ENCODE results near the gene CTDP1.

CTDP1 gene

DNA sequence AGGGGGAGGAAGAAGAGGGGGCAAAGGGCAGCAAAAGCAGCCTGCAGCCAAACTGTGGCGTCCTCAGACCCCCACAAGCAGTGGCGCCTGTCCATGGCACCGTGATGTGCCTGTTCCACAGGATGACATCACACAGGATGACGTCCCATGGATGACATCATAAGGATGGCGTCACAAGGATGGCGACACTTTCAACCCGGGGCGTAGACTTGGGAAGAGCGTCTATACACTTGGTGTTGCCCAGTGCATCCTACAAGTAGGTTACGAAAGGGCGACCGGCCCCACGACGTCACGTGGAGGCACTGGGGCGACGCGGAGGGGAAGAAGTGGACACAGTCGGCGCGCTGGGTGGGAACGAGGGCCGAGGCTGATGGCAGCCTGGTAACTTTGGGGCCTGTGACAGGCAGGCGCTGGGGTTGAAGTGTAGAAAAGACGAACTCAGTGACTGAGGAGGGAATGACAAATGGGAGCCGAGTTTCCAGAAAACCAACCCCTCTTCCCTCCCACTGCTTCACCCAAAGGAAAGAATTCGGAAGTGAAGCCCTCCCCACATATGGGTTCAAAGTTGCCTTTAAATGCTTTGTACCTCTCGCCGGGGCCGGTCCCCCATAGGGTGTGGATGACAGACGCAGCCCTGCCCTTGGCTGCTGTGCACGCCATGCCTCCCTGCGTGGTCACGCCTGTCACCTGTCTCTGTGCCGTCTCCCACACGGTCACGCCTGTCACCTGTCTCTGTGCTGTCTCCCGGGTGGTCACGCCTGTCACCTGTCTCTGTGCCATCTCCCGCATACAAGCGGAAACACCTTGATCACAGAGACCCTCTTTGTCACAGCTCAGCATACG, 104.7 kb downstream of the CTDP1 start:
- no peak for DNase-seq (ENCODE audit: low read depth in 2 of 2)

DNA sequence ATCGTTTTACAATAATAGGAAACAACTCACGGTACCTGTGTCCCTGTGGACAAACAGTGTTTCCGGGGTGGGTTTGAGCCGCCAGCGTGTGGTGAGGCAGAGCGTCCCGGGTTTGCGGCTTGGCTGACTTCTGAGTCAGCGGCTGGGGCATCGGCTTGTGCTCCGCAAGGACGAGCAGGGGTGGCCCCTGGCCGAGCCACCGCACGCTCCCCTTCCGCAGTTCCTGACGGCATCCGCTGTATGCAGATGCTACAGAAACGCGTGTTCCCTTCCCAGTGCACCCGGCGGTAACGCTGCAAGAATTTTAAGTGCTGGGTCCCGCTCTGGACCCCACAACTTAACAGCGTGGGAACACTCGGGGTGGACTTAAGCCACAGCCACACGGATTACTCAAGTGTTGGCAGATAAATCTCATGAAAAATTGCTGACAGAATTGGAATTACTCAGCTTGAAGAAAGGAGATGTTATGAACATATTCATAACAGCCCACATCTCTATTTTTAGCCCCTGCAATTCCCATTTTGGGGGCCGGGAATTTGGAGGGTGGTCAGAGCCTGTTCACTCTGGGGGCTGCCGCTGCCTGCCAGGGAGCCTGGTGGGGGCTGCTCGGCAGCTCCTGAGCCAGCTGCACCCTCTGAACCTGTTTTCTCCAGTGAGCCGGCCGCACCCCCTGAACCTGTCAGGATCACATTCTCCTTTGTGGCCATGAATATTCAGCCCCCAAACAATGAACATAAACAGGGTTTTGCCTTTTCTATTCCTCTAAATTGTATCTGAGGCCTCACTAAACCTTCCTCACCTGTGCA, 105.6 kb downstream of the CTDP1 start:
- DNase-seq (ENCODE audit: low read depth in 2 of 2) = no peak

DNA sequence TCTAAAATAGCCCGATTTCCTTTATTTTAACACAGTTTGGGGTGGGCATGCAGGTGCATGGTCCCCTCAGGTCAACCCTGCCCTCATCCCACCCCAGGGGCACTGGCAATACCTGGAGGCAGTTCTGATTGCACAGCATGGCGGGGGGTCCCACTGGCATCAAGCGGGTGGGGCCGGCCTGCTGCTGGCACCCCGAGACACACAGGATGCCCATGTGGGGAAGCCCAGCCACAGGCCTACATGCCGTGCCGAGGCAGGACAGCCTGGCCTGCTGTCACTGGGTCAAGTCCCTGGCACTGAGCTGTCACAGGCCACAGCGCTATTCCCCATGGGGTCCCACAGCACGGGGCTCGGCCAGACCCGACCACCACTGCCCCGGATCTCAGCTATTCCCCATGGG, 106.2 kb downstream of the CTDP1 start:
- DNase-seq (ENCODE audit: low read depth in 2 of 2) = no peak

DNA sequence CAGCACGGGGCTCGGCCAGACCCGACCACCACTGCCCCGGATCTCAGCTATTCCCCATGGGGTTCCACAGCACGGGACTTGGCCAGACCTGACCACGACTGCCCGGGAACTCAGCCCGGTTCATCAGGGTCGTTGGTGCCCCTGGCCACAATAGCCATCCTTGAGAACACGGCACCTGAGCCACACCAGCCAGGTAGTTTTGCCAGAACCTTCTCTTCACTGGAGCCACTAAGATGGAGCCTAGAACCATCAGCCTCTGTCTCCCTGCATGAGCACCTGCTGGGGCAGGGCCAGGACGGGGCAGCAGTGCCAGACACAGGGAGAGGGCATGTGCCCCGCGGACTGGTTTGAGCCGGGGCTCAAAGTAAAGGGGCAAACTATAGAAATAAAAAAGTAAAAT, 106.7 kb downstream of the CTDP1 start:
- DNase-seq (ENCODE audit: low read depth in 2 of 2) = no peak

DNA sequence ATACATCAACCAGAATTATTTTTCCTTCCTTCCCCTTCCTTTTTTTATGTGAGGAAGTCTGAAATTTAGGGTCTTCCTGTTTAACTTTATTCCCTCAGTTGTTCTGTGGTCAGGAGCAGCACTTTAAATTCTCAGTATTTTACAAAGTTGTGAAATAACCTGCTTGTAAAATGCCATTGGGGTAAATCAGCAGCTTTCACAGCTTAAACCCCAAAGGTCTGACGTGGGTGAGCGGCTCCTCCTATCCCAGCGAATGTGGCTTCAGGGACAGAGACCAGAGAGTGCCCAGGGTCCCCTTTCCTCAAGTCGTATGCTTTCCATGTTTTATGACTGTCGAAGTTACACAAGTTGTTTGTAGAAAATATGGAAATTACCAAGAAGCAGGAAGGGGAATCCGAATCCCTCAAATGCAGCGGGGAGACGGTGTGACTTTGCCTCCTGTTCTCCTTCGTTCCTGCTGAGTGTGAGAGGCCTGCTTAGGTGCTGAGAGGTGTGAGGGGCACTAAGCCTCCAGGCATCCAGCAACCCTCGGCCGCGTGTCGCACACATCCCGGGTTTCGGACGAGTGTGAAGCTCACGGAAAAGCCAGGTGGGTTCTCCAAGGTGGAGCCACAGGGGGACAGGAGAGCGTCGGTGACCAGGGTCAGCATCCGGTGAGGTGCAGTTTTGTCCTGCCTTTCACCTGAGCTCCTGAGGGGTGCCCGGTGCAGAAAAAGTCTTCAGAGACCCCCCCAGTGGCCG, 107.4 kb downstream of the CTDP1 start:
- DNase-seq (ENCODE audit: low read depth in 2 of 2) = no peak

DNA sequence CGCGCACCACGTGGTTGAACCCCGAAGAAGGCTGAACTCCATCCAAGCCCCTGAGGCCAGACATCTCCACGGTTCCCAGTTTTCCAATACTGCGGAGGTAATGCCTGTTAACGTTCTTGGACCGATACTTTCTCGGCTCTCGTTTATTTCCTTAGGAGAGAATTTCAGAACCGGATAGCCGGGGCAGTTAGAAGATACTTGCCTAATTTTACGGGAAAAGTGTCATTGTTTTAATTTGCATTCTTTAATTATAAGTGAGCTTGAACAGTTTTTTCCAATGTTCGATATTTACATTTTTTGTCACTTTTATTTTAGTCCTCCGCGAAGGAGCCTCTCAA, 107.9 kb downstream of the CTDP1 start:
- DNase-seq (ENCODE audit: low read depth in 2 of 2) = no peak

DNA sequence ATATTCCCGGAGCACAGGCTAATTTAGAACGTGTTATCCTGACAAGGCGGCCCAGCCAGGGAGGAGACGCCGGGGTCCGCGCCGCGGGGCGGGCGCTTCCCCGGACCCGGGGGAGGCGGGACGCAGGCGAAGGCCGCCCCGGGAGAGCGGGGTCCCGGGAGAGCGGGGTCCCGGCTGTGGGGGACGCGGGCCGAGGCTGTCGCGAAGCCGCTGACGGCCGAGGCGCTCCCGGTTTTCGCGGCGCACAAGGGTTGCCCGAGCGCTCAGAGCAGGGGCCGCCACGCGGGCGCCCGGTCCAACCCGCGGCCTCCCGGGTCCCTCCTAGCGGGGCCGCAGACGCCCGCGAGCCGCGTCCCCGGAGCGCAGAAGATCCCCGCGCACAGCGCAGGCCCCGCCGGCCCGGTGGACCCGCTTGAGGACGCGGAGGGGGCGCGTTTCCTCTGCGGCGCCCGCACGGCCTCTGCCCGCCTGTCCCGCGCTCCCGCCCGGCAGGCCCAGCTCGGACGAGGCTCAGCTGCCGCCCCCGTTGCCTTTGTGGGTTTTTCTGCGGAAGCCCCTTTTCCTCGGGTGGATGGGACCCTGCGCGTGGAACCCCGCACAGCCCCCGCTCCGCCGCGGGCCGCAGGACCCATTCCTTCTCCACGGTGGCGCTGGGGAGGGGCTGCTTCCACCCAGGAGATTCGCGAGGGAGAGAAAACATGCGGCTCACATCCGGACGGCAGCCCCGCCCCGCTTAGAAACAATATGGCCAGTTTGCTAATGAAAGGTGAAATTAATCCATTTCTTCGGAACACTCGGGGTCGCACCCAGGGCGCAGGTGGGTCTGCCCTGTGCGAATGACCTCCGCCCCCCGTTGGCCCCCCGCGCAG, 108.5 kb downstream of the CTDP1 start:
- no peak for DNase-seq (ENCODE audit: low read depth in 2 of 2)

DNA sequence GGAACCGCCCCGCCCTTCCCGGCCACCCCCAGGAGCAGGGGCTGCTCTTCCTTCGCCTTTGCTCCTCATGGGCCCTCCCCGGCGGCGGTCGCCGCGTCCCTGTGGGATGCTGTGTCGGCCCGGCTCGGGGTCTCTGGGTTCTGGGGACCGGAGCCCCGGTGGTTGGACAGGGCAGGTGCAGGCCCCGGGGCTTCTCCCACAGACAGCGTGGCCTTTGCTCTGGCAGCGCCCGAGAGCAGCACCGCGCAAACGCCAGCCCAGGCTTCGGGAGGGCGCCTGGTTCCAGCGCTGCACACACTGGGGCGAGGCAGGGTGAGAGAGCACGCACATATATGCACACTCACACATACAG, 109.1 kb downstream of the CTDP1 start:
- no peak for DNase-seq (ENCODE audit: low read depth in 2 of 2)

DNA sequence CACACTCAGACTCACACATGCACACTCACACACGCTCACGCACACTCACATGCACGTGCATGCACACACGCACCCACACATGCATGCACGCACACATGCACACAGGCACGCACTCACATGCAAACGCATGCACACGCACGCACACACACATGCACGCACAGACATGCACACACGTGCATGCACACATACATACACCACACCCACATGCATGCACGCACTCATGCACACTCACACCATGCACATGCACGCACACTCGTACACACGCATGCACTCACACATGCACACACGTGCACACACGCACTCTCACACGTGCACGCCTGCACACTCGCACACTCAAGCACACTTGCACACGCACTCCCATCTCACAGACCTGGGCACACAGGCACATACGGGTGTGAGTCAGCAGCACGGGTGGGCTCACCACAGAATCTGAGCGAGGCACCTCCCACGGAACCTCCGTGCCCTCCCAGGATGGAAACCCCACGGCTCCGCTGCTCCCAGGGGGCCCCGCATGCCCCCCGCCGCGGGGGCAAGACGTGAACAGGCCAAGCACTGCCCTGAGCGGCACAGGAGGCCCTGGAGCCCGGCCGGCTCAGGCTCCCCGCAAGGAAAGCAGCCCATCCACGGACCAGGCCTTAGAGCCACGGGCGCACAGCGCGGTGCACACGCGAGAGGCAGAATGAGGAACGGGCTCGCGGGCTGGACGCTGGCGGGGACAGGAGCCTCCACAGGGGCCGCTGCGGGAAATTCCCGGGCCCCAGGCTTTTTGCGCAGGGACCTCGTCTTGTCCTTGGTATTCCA, 109.7 kb downstream of the CTDP1 start:
- no peak for DNase-seq (ENCODE audit: low read depth in 2 of 2)

DNA sequence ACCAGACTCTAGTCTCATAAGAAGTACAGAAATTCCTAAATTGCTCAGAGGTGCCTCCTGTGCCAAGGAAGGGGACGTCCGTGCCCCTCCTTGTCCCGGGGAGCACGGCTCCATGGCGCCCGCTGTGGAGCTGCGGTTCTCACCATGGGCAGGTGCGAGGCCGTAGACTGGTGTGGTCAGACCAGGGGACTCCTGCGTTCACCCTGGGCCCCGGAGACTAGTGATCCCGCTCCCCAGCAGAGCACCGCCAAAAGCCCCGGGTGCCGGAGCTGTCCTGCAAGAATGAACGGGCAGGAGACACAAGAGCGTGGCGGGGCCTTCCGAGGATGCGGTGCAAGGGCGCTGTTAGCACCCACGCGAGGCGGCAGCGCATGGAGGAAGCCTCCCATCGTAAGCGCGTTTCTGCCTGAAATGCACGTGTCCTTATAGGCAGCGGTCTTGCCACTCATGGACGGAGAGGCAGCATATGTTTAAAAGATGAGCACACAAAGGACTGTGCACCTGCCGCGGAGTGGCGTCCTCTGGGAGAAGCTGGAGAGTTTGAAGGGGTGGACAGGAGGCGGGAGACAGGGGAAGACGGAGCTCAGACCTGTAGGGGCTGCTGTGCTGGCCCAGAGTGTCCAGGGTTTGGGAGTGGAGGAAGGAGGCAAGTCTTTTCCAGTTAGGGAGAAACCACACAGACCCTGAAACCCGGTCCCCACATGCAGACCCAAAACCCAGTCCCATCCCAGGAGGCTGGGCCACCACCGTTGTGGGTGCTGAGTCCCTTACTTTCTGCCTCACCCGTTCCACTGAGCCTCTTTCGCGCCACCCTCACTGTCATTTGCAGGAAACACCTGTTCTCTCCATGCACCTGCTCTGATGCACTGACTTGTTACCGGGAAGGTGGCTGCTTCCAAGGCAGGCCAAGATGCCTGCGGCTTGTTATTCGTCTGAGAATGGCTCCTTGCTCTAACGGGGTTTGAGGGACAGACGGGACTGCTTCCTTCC, 110.6 kb downstream of the CTDP1 start:
- no peak for DNase-seq (ENCODE audit: low read depth in 2 of 2)

DNA sequence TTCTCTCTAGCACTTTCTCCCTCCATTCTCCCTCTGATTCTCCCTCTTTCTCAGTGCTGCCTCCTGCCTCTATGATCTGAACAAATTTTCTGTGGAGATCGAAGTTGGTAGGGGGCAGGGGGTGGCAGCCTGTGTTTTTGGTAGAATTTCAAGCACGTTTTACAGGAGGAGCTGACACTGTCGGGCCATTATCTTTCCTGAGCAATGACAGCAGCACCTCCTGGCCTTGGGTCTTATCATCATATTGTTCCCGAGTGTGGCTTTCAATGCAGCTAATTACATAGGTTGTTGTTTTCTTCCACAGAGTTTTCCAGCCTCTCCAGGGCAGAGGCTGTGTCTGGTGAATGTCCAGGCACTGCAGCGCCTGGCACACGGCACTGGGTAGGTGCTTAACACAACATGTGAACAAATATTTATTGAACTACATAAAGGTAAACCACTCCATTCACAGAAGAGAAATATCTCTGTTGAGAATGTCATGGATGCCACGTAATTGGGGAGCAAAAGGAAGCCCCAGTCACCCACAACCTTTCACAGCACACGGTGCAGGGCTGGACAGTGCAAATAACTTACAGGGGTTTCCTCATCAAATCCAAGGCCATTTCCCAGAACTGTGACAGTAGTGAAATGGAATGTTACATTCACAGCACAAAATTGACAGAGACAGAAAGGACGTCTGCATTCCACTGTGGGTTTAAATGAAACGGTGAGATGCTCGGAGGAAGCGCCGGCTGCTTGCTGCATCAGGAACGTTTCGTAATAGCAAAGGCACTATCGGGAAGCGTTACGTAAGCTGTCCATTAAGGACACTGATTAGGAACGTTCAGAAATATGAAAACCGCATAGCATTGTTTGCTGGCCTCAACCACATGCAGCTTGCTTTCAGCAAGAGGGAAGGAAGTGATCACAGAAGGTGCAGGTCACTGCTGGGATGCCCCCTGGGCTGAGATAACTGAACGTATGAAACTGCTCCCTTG, 111.7 kb downstream of the CTDP1 start:
- no peak for DNase-seq (ENCODE audit: low read depth in 2 of 2)

DNA sequence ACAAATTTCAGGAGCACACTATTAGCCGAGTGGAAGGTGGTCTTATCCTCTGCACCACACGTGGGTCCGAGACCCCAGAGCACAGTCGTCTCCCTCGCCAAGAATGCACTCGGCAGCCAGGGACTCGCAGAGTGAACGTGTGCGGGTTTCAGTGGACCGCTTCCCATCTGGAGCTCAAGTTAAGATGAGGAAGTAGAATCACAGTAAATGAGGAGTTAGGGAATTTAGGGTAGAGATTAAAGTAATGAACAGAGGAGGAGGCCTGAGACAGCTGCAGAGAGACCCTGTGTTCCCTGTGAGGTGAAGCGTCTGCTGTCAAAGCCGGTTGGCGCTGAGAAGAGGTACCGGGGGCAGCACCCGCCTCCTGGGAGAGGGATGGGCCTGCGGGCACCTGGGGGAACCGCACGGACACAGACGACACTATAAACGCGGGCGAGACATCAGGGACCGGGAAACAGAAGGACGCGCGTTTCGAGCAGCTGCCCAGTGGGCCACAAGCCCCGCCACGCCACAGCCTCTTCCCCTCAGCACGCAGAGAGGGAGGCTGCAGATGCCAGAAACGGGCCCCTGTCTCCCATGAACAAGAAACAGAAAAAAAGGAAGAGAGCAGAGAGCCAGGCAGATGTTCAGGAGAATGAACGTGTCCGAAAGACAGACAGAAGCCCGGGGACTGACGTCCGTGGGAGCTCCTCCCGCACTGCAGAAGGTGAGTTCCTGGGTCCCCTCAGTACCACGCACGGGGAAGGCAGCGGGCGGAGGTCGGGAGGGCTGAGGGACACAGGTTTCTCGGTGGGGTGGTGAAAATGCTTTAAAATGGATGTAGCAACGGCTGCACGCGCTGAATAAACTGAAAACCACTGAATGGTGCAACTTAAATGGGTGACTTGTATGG, 112.7 kb downstream of the CTDP1 start:
- DNase-seq (ENCODE audit: low read depth in 2 of 2) = no peak

DNA sequence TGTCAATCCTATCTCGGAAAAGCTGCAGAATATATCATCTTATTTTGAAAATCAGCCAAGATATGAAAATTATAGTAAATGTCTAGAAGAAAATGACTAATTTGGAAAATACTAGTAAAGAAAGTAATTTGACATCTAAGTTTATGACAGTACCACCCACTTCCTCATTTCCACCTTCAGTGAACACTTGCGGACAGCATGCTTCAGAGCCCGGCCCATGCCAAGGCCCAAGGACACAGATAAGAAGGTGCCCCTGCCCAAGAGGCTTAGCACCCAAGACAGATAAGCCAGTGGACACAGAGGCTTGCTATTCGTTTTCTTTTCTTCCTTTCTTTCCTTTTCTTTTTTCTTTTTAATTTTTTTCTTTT, 113.4 kb downstream of the CTDP1 start:
- DNase-seq (ENCODE audit: low read depth in 2 of 2) = no peak

DNA sequence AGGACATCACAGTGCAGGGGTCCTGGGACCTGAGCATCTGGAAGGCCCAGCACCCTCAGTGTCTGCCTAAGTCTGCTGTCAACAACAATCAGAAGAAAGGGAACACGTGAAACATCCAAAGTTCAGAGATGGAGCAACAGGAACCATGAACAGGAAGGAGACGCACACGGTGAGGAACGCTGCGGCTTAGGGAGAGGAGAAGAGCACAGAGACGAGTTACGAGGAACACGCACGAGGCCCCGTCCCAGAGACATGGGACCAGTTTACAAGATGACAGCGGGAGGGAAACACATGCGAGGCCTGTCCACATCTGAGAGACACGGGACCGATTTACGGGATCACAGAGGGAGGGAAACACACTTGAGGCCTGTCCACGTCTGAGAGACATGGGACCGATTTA, 115.2 kb downstream of the CTDP1 start:
- DNase-seq (ENCODE audit: low read depth in 2 of 2) = no peak

DNA sequence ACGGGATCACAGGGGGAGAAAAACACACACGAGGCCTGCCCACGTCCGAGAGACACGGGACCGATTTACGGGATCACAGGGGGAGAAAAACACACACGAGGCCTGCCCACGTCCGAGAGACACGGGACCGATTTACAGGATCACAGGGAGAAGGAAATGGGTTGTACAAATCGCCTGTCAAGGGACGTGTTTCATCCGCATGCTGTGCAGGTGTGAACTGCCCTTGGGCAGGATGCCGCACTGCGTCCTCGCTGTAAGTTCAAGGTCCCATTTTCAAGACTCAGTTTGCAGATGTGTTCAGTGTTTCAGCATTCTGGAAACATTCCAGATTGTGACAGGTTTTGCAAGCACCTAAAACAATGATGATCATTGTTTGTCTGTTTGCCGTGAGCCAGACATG, 115.8 kb downstream of the CTDP1 start:
- no peak for DNase-seq (ENCODE audit: low read depth in 2 of 2)

DNA sequence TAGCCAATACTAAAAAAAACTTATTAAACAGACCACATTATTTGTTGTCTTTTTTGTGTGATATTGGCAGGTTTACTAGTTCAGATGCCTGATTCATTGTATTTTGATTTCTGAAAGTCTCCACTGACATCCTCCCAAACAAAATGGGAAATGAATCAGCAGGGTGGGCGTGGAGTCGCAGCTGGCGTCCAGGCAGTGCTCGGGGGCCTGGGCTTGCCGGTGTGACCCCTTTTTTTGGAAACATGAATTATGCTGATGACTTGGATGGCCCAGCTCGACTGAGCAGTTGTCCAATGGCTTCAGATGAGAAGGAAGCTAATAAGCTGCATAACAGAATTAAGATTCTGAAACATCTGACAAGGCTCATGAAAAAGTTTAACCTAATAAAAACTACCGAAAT, 116.4 kb downstream of the CTDP1 start:
- DNase-seq (ENCODE audit: low read depth in 2 of 2) = no peak

Data from stimulated activated CD8-positive, alpha-beta memory T cell treated with anti-CD3 and anti-CD28 coated beads, Interleukin-15, amount 100 ng/mL, for 4 hours (primary cell).